ENCODE measurements around the gene CADPS. TPM values are rescaled to one million over a fixed set of nuclear protein-coding genes. Genes with fewer than 3 reads are reported as not detected.

The CADPS gene
- polyA plus RNA-seq, 1 donor (not counting 4 experiments of a cell fraction or from before 2014, with no cell fraction given): not detected

DNA sequence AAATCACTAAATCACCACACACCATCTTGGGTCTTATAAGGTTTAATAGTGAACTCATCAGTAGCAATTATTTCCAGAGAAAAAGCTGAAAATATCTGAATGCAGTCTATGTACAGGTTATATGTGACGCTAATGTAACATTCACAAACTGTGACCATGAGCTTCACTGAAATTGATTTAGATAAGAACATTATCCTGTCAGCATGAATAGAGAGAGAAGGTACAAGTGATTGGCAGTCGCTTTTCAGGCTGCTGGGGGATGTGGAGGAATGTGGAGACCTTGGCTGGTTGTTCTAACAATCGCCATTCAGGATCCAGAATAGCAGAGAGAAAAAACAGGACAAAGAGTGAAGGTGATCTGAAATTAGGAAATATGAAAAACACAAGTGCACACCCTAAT lies 98.1 kb downstream of the CADPS start:
- H3K36me3 ChIP-seq (ENCODE audit: control insufficient read depth in 2 of 2, extremely low read depth in 1 of 2, insufficient read depth in 2 of 2, low read length in 2 of 2): no peaks in the 10 kb centered on the region
- FAIRE-seq (no peak), DNase-seq (ENCODE audit: low read depth, low spot score) (no peak)

DNA sequence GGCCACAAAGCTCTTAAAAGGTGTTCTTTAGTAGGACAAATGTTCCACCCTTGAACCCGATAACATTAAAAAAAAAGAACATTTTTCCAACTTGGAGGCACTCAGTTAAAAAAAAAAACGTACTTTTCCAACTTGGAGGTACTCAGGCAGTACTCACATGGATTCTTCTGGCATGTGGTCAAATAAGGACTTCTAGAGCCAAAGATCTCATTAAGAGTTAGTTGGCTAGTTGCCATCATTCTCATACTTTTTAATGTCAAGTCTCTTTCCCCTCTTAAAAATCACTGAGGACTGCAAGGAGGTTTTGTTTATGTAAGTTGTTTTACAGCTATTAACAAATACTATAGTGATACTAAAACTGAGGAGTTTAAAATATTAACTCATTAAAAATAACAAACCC lies 101.0 kb downstream of the CADPS start:
- no peak overlapping the region for H3K9ac ChIP-seq (ENCODE audit: control insufficient read depth, extremely low read depth, insufficient read depth, low read length)
- FAIRE-seq (no peak), DNase-seq (ENCODE audit: low read depth, low spot score) (no peak)
- H3K9me1 ChIP-seq (ENCODE audit: control insufficient read depth, extremely low read depth, insufficient read depth, low read length): no peaks in the 10 kb centered on the region
- no peaks in the 10 kb centered on the region for H3K27me3 ChIP-seq (ENCODE audit: control insufficient read depth, extremely low read depth, insufficient read depth, low read length)
- H4K20me1 ChIP-seq (ENCODE audit: control insufficient read depth, extremely low read depth, insufficient read depth, low read length): no peaks in the 10 kb centered on the region
- H3K36me3 ChIP-seq (ENCODE audit: control insufficient read depth in 2 of 2, extremely low read depth in 1 of 2, insufficient read depth in 2 of 2, low read length in 2 of 2): no peaks in the 10 kb centered on the region
- no peaks in the 10 kb centered on the region for H3K79me2 ChIP-seq (ENCODE audit: control insufficient read depth, insufficient read depth, low read length)
- H3K9me3 ChIP-seq (ENCODE audit: control insufficient read depth, low read depth, low read length): no peaks in the 10 kb centered on the region
- H3K4me3 ChIP-seq (ENCODE audit: control insufficient read depth in 2 of 3, extremely low read depth in 1 of 3, insufficient read depth in 2 of 3, low read depth in 1 of 3, low read length in 3 of 3): no peak overlapping the region
- no peaks in the 10 kb centered on the region for H3K4me1 ChIP-seq (ENCODE audit: control insufficient read depth, extremely low read depth, insufficient read depth, low read length)
- dilution Hi-C loops (cut with MboI; ENCODE audit: extremely low pct_ligation_motif_present, low sequenced_read_pairs): no loop called here
- no peak overlapping the region for H3K27ac ChIP-seq (ENCODE audit: control insufficient read depth, insufficient read depth, low read length)
- no peak for TF ChIP-seq EZH2 (IDR thresholded peaks at IDR 0.05; ENCODE audit: low read length)
- TF ChIP-seq, protein P1, sequence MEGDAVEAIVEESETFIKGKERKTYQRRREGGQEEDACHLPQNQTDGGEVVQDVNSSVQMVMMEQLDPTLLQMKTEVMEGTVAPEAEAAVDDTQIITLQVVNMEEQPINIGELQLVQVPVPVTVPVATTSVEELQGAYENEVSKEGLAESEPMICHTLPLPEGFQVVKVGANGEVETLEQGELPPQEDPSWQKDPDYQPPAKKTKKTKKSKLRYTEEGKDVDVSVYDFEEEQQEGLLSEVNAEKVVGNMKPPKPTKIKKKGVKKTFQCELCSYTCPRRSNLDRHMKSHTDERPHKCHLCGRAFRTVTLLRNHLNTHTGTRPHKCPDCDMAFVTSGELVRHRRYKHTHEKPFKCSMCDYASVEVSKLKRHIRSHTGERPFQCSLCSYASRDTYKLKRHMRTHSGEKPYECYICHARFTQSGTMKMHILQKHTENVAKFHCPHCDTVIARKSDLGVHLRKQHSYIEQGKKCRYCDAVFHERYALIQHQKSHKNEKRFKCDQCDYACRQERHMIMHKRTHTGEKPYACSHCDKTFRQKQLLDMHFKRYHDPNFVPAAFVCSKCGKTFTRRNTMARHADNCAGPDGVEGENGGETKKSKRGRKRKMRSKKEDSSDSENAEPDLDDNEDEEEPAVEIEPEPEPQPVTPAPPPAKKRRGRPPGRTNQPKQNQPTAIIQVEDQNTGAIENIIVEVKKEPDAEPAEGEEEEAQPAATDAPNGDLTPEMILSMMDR (optimal IDR thresholded peaks at IDR 0.05 in 1 of 3, IDR thresholded peaks at IDR 0.05 in 1 of 3, conservative IDR thresholded peaks at IDR 0.05 in 1 of 3; ENCODE audit: extremely low read depth in 1 of 3, insufficient read depth in 2 of 3, low read length in 3 of 3): no peak
- H2AFZ ChIP-seq (ENCODE audit: control insufficient read depth, low read length): no peak overlapping the region
- no peak overlapping the region for H3K4me2 ChIP-seq (ENCODE audit: control insufficient read depth, extremely low read depth, insufficient read depth, low read depth, low read length)

More for the DNA sequence above, 98.1 kb downstream of the CADPS start:
- Histone ChIP-seq H3K9ac (ENCODE audit: control insufficient read depth, extremely low read depth, insufficient read depth, low read length) (no peak overlapping the region), H3K27me3 (ENCODE audit: control insufficient read depth, extremely low read depth, insufficient read depth, low read length) (no peaks in the 10 kb centered on the region), H3K79me2 (ENCODE audit: control insufficient read depth, insufficient read depth, low read length) (no peaks in the 10 kb centered on the region), H3K4me3 (ENCODE audit: control insufficient read depth in 2 of 3, extremely low read depth in 1 of 3, insufficient read depth in 2 of 3, low read depth in 1 of 3, low read length in 3 of 3) (no peak overlapping the region), H2AFZ (ENCODE audit: control insufficient read depth, low read length) (no peak overlapping the region), H3K9me3 (ENCODE audit: control insufficient read depth, low read depth, low read length) (no peaks in the 10 kb centered on the region), H3K4me2 (ENCODE audit: control insufficient read depth, extremely low read depth, insufficient read depth, low read depth, low read length) (no peak overlapping the region), H3K9me1 (ENCODE audit: control insufficient read depth, extremely low read depth, insufficient read depth, low read length) (no peaks in the 10 kb centered on the region), H3K27ac (ENCODE audit: control insufficient read depth, insufficient read depth, low read length) (no peak overlapping the region), H4K20me1 (ENCODE audit: control insufficient read depth, extremely low read depth, insufficient read depth, low read length) (no peaks in the 10 kb centered on the region), H3K4me1 (ENCODE audit: control insufficient read depth, extremely low read depth, insufficient read depth, low read length) (no peaks in the 10 kb centered on the region)
- dilution Hi-C loops (cut with MboI; ENCODE audit: extremely low pct_ligation_motif_present, low sequenced_read_pairs): no loop called here
- TF ChIP-seq, protein P1 (optimal IDR thresholded peaks at IDR 0.05 in 1 of 3, IDR thresholded peaks at IDR 0.05 in 1 of 3, conservative IDR thresholded peaks at IDR 0.05 in 1 of 3; ENCODE audit: extremely low read depth in 1 of 3, insufficient read depth in 2 of 3, low read length in 3 of 3): no peak
- TF ChIP-seq EZH2 (IDR thresholded peaks at IDR 0.05; ENCODE audit: low read length): no peak
